Activated CD4-positive, alpha-beta memory T cell treated with anti-CD3 and anti-CD28 coated beads, Interleukin-2, amount 10 ng/mL, durations not matched to agents 7 days and 5 days (primary cell): ENCODE measurements around the gene DSCAM. TPM values are rescaled to one million over a fixed set of nuclear protein-coding genes. Genes with fewer than 3 reads are reported as not detected.

Experiments
- CTCF ChIA-PET: fragments of 350-600 bp; sonication (Branson Sonifier 250); formaldehyde crosslinking; loops from one replicate; lab custom pipeline; 2021; ENCODE audit warnings: antibody characterized with exemption, inconsistent platforms; lab: Charles Lee
- POLR2A ChIA-PET: fragments of 350-600 bp; sonication (Branson Sonifier 250); formaldehyde crosslinking; loops from one replicate; lab custom pipeline; 2021; ENCODE audit warnings: antibody characterized with exemption; lab: Charles Lee
- DNase-seq: peaks from one replicate; pipeline ENCODE4 v3.0.0-alpha.2; 2020
- H3K27ac Mint-ChIP-seq: one replicate; pipeline ENCODE4 v1.8.0; 2021; ENCODE audit warnings: mild to moderate bottlenecking, mixed read lengths
- H3K27me3 Mint-ChIP-seq: one replicate; pipeline ENCODE4 v1.8.0; 2021; ENCODE audit warnings: mixed read lengths
- H3K36me3 Mint-ChIP-seq: one replicate; pipeline ENCODE4 v1.8.0; 2021; ENCODE audit warnings: low read depth, mixed read lengths
- H3K4me1 Mint-ChIP-seq: one replicate; pipeline ENCODE4 v1.8.0; 2021; ENCODE audit warnings: mixed read lengths
- H3K4me3 Mint-ChIP-seq: one replicate; pipeline ENCODE4 v1.8.0; 2021; ENCODE audit warnings: mild to moderate bottlenecking, mixed read lengths
- H3K9me3 Mint-ChIP-seq: one replicate; pipeline ENCODE4 v1.8.0; 2021; ENCODE audit warnings: mixed read lengths
- total RNA-seq, 2 experiments: library from RNA; stranded (reverse); gene quantifications; one replicate each; pipeline ENCODE4 v1.2.3, GENCODE V29; 2021

The DSCAM gene
- total RNA-seq, 2 experiments from 2014 or later = not detected

DNA sequence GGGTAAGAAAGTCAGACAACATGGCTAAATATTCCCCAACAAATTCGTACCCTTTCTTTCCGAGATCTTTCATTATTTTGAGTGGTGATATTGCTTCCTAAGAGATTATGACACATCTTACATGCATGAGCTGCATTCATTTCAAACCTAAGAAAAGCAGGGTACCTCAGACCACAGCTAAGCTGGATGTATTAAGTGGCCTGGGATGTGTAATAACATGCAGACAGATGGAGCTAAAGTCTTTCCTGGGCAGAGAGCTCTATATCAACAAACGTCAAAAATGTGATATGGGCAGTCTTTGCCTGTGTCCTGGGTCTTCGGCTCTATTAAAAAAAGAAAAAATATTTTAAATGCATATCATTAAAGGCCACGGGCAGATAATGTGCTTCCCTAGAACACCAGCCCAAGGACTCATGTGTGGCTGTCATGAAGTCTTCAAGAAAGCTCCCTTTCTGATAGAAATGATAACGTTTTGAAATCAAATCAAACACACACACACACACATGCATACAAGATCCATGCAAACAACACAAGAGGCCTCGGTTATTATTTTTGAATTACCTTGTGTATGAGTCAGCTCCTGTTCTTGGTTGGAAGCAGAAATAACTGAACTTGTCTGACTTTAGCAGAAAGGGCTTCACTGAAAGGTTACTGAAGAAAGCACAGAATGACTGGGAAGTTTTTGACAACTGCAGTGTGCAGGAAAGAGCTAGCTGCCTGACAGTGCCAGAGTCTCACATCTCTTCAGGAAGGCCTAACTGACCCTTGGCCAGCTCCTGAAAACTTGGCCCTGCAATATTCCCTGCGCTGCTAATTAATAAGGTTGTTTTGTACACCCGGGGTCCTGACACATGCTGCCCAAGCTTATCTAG, 231.2 kb downstream of the DSCAM start:
- H3K4me1 Mint-ChIP-seq = no peaks in the 10 kb centered on the region
- CTCF ChIA-PET = no interaction called here
- no peak overlapping the region for H3K4me3 Mint-ChIP-seq
- peaks cover 26% of the 10 kb centered on the region for H3K9me3 Mint-ChIP-seq
- no peaks in the 10 kb centered on the region for H3K36me3 Mint-ChIP-seq
- POLR2A ChIA-PET = no interaction called here
- no peak overlapping the region for H3K27ac Mint-ChIP-seq
- no peaks in the 10 kb centered on the region for H3K27me3 Mint-ChIP-seq
- no peak for DNase-seq

DNA sequence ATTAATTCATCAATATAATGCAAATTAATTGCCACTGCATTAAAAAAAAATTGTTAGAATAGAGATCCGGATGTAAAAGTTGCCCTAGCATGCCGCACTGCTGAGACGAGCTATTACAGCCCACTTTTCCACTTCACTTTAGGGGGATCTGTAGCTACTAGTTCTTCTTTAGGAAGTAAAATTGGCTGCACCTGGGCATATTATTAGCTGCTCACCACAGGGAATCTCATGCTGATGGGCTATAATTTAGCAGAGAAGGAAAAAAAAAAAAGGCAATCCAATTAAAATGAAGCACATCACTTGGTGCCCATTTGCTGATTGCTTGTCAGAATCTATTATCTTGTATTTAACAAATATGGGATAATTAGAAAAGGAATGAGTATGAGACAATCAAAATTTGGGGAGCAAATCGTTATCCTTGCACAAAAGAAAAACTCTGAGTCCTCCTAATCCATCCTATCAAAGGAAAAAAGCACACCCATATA, 233.4 kb downstream of the DSCAM start:
- Mint-ChIP-seq H3K27me3 (no peaks in the 10 kb centered on the region), H3K4me1 (no peaks in the 10 kb centered on the region), H3K27ac (no peak overlapping the region), H3K36me3 (no peaks in the 10 kb centered on the region), H3K4me3 (no peak overlapping the region), H3K9me3 (peaks cover 31% of the 10 kb centered on the region)
- CTCF ChIA-PET = no interaction called here
- DNase-seq = no peak
- POLR2A ChIA-PET = no interaction called here

DNA sequence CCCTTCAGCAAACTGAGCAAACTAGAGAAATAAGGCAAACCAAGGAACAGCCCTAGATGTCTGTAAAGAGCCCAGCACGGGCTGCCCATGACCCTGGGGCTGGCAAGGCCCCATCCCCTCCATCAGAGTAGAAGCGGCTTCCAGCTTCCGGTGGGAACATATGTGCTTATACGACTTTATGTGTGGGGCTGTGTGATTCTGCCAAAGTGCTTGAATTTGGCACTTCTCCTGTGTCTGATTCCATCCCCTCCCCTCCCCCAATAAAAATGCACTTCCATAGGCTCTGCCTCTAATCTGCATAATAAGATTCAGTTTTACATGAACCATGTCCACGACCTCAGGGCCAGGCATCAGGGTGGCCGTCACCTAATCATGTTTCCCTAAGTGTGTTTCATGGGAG, 236.6 kb downstream of the DSCAM start:
- no peaks in the 10 kb centered on the region for H3K4me1 Mint-ChIP-seq
- DNase-seq = no peak
- peaks cover 19% of the 10 kb centered on the region for H3K9me3 Mint-ChIP-seq
- POLR2A ChIA-PET = no interaction called here
- H3K27me3 Mint-ChIP-seq = no peaks in the 10 kb centered on the region
- H3K4me3 Mint-ChIP-seq = no peak overlapping the region
- CTCF ChIA-PET = no interaction called here
- no peak overlapping the region for H3K27ac Mint-ChIP-seq
- H3K36me3 Mint-ChIP-seq = no peaks in the 10 kb centered on the region

DNA sequence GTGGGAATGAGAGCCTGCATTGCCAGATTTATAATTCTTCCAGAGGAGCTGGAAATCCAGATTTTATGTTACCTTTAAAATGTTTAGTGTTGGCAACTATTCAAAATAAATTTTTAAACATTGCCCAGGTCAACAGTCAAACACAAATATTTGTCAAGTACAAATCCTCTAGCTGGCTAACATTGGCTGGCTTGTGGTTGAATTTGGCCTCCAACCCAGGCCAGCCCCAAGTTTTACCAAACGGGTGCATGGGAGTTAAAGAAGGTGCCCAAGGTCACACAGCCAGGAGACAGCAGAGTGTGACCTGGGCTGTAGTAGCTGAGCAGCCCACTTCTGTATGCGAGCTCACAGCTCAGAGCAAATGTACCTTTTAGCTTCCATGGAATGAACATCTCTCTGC, 240.6 kb downstream of the DSCAM start:
- ChIA-PET POLR2A (no interaction called here), CTCF (no interaction called here)
- Mint-ChIP-seq H3K27ac (no peak overlapping the region), H3K4me3 (no peak overlapping the region), H3K4me1 (no peaks in the 10 kb centered on the region), H3K9me3 (peaks cover 15% of the 10 kb centered on the region), H3K27me3 (no peaks in the 10 kb centered on the region), H3K36me3 (no peaks in the 10 kb centered on the region)
- no peak for DNase-seq

DNA sequence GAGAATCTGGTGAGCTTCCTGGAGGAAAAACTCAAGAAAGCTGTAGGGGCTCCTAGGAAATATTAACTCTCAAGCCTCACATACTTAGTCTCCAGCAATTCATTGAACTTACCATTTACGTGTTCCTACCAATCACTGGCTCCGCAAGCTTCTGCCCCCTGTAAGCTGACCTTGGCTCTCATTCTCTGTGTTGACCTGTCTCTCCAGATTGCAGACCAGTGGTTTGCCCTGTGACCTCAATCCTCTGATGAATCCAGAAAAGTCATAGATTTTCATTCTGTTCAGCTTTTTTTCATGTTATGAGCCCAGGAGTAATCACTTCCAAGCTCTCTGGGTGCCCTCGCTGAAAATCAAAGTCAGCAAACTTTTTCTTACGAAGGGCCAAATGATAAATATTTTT, 241.9 kb downstream of the DSCAM start:
- no peak overlapping the region for H3K4me3 Mint-ChIP-seq
- peaks cover 14% of the 10 kb centered on the region for H3K9me3 Mint-ChIP-seq
- H3K4me1 Mint-ChIP-seq = no peaks in the 10 kb centered on the region
- ChIA-PET POLR2A (no interaction called here), CTCF (no interaction called here)
- H3K27me3 Mint-ChIP-seq = no peaks in the 10 kb centered on the region
- no peak overlapping the region for H3K27ac Mint-ChIP-seq
- H3K36me3 Mint-ChIP-seq = no peaks in the 10 kb centered on the region
- DNase-seq = no peak

GRCh38 chr21:40603774-40604173, 243.2 kb downstream of the DSCAM start:
- CTCF ChIA-PET = no interaction called here
- POLR2A ChIA-PET = no interaction called here
- Mint-ChIP-seq H3K27ac (no peak overlapping the region), H3K9me3 (peaks cover 9% of the 10 kb centered on the region), H3K4me3 (no peak overlapping the region), H3K27me3 (no peaks in the 10 kb centered on the region), H3K36me3 (no peaks in the 10 kb centered on the region), H3K4me1 (no peaks in the 10 kb centered on the region)
- no peak for DNase-seq

GRCh38 chr21:40602080-40602479, 244.9 kb downstream of the DSCAM start:
- DNase-seq = no peak
- H3K36me3 Mint-ChIP-seq = no peaks in the 10 kb centered on the region
- H3K27me3 Mint-ChIP-seq = no peaks in the 10 kb centered on the region
- POLR2A ChIA-PET = no interaction called here
- H3K27ac Mint-ChIP-seq = no peak overlapping the region
- H3K9me3 Mint-ChIP-seq = peaks cover 11% of the 10 kb centered on the region
- H3K4me3 Mint-ChIP-seq = no peak overlapping the region
- CTCF ChIA-PET = interaction anchor here (0.7 kb wide), 1 partner anchor 330 kb away, joined by 5 read pairs; no protein-coding TSS in a partner anchor
- H3K4me1 Mint-ChIP-seq = no peaks in the 10 kb centered on the region

DNA sequence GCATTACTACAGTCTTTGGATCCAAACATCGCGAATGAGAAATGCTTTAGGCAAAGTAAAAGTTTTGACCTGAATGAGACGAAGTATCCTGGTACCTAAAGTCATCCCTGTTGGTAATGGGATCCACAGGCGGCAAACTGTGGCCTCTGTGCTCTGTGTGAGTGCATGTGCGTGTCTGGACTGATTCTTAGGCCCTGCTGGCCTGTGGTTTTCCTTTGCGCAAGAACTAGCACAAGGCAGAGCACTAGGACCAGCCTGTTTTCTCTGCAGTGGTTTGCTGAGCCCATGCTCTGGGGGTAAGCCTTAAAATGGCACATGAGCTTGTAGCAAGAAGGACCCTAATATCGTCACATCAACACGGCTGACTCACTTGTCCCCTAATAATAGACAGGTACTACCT, 251.2 kb downstream of the DSCAM start:
- Mint-ChIP-seq H3K27ac (no peak overlapping the region), H3K27me3 (no peaks in the 10 kb centered on the region), H3K4me1 (no peaks in the 10 kb centered on the region), H3K36me3 (no peaks in the 10 kb centered on the region), H3K9me3 (peaks cover 18% of the 10 kb centered on the region), H3K4me3 (no peak overlapping the region)
- ChIA-PET CTCF (no interaction called here), POLR2A (no interaction called here)
- no peak for DNase-seq

DNA sequence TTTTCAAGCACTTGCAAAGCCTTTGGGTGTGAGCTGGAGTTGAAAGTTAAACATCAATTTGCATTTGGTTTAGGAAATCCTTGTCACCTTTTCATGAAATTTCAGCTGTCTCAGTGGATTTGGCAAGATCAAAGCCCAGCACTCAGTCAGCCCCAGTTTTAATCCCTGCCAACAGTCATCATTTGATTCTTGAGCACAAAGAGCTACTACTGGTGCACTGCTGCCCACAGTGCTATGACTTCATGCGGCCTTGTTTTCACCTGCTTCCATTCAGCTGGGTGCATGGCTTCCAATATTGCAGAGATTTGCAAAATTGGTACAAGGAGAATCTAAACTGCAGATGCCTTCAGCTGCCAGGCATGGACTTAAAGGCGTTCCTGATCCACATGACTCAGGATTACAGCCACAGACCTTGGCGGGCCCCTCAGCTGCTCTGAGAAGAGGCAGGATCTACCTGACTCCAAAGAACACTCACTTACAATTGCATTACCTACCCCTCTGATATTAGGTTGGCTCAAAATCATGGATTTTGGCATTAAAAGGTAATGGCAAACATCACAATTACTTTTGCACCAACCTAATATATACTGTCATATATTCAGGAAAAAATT, 259.1 kb downstream of the DSCAM start:
- CTCF ChIA-PET = no interaction called here
- no peaks in the 10 kb centered on the region for H3K36me3 Mint-ChIP-seq
- no peaks in the 10 kb centered on the region for H3K27me3 Mint-ChIP-seq
- no peak for DNase-seq
- no peaks in the 10 kb centered on the region for H3K4me1 Mint-ChIP-seq
- H3K27ac Mint-ChIP-seq = no peak overlapping the region
- no peak overlapping the region for H3K4me3 Mint-ChIP-seq
- peaks cover 30% of the 10 kb centered on the region for H3K9me3 Mint-ChIP-seq
- POLR2A ChIA-PET = no interaction called here

GRCh38 chr21:40586575-40586974, 260.4 kb downstream of the DSCAM start:
- Mint-ChIP-seq H3K4me3 (no peak overlapping the region), H3K4me1 (no peaks in the 10 kb centered on the region), H3K36me3 (no peaks in the 10 kb centered on the region), H3K27ac (no peak overlapping the region), H3K27me3 (no peaks in the 10 kb centered on the region), H3K9me3 (peaks cover 28% of the 10 kb centered on the region)
- CTCF ChIA-PET = no interaction called here
- no peak for DNase-seq
- POLR2A ChIA-PET = no interaction called here

DNA sequence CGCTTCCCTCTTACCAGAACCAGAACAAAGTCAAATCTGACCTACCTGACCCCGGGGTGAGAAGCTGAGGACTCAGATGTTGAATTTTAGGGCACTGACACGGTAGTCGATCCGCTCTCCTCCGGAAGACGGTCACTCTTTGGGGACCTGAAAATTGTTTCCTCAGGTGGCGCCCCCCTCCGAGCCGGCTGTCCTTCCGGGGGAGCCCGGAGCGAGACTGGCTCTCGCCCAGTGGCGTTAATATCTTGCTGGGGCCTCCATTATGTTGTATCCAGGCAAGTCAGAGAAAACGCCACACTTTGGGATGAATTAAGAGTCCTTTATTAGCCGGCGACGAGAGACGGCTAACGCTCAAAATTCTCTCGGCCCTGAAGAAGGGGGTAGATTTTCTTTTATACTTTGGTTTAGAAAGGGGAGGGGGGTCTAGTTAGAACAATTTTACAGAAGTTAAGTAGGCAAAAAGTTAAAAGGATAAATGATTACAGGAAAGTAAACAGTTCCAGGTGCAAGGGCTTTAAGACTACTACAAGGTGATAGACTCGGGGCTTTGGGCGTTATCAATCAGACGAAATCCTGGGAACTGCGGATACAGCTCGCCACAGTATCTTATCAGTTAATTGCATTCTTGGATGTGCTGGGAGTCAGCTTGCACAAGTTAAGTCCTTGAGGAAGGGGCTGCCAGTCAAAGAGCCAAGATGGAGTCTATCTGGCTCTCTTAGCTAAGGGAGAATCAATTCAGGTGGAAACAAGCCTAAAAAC, 269.5 kb downstream of the DSCAM start:
- no peaks in the 10 kb centered on the region for H3K4me1 Mint-ChIP-seq
- no peaks in the 10 kb centered on the region for H3K27me3 Mint-ChIP-seq
- ChIA-PET CTCF (no interaction called here), POLR2A (no interaction called here)
- no peaks in the 10 kb centered on the region for H3K36me3 Mint-ChIP-seq
- DNase-seq = no peak
- H3K27ac Mint-ChIP-seq = no peak overlapping the region
- peaks cover 23% of the 10 kb centered on the region for H3K9me3 Mint-ChIP-seq
- no peak overlapping the region for H3K4me3 Mint-ChIP-seq

- H3K27ac Mint-ChIP-seq = no peak overlapping the region
- H3K4me1 Mint-ChIP-seq = no peaks in the 10 kb centered on the region
- no peak overlapping the region for H3K4me3 Mint-ChIP-seq
- H3K9me3 Mint-ChIP-seq = peaks cover 24% of the 10 kb centered on the region
- H3K36me3 Mint-ChIP-seq = no peaks in the 10 kb centered on the region
- CTCF ChIA-PET = no interaction called here
- no peaks in the 10 kb centered on the region for H3K27me3 Mint-ChIP-seq
- POLR2A ChIA-PET = no interaction called here
- DNase-seq = no peak
These were observed 271.0 kb downstream of the DSCAM start for GRCh38 chr21:40575976-40576375.

- POLR2A ChIA-PET = no interaction called here
- peaks cover 24% of the 10 kb centered on the region for H3K9me3 Mint-ChIP-seq
- H3K27me3 Mint-ChIP-seq = no peaks in the 10 kb centered on the region
- H3K4me3 Mint-ChIP-seq = no peak overlapping the region
- H3K36me3 Mint-ChIP-seq = no peaks in the 10 kb centered on the region
- no peak for DNase-seq
- CTCF ChIA-PET = no interaction called here
- no peaks in the 10 kb centered on the region for H3K4me1 Mint-ChIP-seq
- H3K27ac Mint-ChIP-seq = no peak overlapping the region
These were observed 277.6 kb downstream of the DSCAM start for GRCh38 chr21:40569357-40569756.
